Measurements from ENCODE around the gene GZMM. TPM values are rescaled to one million over a fixed set of nuclear protein-coding genes. Genes with fewer than 3 reads are reported as not detected.

The GZMM gene
- total RNA-seq, 1 donor from 2014 or later = not detected

DNA sequence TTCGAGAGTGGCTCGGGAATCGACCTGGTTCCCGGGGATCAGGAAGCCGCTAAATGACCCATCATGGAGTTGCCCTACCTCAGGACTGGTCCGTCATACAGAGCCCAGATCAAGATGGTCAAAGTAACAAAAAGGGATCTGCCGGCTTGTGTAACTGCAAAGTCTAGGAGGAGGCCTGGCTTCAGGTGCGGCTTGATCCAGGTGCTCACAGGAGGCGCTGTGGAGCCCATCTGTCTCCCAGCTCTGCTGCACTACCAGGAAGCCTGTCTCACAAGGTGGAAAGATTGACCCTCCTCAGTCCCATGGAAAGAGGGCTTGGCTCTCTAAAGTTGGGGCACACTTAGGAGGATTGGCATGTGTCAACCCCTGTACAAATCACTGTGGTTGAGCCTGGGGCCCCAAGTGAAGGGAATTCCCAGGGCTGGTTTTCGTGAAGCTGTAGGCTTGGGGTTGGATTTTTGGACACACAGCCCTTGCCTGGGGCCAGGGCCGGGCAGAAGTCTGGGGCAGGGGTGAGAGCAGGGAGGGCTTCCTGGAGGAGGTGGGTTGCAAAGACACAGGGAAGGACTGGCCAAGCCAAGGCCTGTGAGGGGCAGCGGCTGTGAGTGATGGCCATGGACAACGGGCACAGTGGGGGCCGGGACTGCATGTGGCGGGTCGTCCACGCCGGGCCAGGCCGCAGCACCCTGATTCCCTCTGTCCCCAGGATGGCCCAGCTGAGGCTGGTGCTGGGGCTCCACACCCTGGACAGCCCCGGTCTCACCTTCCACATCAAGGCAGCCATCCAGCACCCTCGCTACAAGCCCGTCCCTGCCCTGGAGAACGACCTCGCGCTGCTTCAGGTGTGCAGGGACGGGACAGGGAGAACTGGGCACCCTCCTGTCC, 4.2 kb downstream of the GZMM start:
- H3K27me3 Mint-ChIP-seq (ENCODE audit: unreplicated experiment) = no peaks in the 10 kb centered on the region
- no peaks in the 10 kb centered on the region for H3K4me1 Mint-ChIP-seq (ENCODE audit: unreplicated experiment)
- no peak overlapping the region for H3K4me3 Mint-ChIP-seq (ENCODE audit: unreplicated experiment)
- H3K27ac Mint-ChIP-seq (ENCODE audit: unreplicated experiment) = no peak overlapping the region
- no peak for DNase-seq (ENCODE audit: low spot score)
- TF ChIP-seq, protein P1, sequence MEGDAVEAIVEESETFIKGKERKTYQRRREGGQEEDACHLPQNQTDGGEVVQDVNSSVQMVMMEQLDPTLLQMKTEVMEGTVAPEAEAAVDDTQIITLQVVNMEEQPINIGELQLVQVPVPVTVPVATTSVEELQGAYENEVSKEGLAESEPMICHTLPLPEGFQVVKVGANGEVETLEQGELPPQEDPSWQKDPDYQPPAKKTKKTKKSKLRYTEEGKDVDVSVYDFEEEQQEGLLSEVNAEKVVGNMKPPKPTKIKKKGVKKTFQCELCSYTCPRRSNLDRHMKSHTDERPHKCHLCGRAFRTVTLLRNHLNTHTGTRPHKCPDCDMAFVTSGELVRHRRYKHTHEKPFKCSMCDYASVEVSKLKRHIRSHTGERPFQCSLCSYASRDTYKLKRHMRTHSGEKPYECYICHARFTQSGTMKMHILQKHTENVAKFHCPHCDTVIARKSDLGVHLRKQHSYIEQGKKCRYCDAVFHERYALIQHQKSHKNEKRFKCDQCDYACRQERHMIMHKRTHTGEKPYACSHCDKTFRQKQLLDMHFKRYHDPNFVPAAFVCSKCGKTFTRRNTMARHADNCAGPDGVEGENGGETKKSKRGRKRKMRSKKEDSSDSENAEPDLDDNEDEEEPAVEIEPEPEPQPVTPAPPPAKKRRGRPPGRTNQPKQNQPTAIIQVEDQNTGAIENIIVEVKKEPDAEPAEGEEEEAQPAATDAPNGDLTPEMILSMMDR (IDR thresholded peaks at IDR 0.05; ENCODE audit: unreplicated experiment) = no peak
- H3K9me3 Mint-ChIP-seq (ENCODE audit: unreplicated experiment) = no peaks in the 10 kb centered on the region
- no peaks in the 10 kb centered on the region for H3K36me3 Mint-ChIP-seq (ENCODE audit: low read depth, unreplicated experiment)

DNA sequence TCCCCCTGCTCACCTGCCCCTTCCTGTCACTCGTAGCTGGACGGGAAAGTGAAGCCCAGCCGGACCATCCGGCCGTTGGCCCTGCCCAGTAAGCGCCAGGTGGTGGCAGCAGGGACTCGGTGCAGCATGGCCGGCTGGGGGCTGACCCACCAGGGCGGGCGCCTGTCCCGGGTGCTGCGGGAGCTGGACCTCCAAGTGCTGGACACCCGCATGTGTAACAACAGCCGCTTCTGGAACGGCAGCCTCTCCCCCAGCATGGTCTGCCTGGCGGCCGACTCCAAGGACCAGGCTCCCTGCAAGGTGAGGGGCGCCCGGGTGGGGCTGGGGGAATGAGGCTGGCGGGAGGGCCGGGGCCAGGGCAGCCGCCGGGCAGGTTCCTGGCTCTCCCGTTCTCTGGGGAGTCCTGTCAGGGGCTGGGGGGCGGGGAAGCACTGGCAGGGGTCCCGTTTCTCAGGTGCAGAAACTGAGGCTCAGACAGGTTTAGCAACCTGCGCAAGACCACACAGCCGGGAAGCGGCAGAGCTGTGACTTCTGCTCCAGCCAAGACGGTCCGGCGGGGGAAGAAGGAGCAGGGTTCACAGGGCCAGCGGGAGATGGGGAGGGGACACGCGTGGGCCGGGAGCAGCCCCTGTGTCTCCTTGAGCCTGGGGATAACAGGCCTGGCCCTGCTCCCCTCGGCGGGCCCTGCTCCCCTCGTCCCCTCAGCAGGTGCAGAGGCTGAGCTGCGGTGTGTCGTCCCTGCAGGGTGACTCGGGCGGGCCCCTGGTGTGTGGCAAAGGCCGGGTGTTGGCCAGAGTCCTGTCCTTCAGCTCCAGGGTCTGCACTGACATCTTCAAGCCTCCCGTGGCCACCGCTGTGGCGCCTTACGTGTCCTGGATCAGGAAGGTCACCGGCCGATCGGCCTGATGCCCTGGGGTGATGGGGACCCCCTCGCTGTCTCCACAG, 5.3 kb downstream of the GZMM start:
- Mint-ChIP-seq H3K9me3 (ENCODE audit: unreplicated experiment) (no peaks in the 10 kb centered on the region), H3K27ac (ENCODE audit: unreplicated experiment) (no peak overlapping the region), H3K27me3 (ENCODE audit: unreplicated experiment) (no peaks in the 10 kb centered on the region), H3K4me3 (ENCODE audit: unreplicated experiment) (no peak overlapping the region), H3K4me1 (ENCODE audit: unreplicated experiment) (no peaks in the 10 kb centered on the region), H3K36me3 (ENCODE audit: low read depth, unreplicated experiment) (no peaks in the 10 kb centered on the region)
- TF ChIP-seq, protein P1 (IDR thresholded peaks at IDR 0.05; ENCODE audit: unreplicated experiment) = no peak
- no peak for DNase-seq (ENCODE audit: low spot score)

DNA sequence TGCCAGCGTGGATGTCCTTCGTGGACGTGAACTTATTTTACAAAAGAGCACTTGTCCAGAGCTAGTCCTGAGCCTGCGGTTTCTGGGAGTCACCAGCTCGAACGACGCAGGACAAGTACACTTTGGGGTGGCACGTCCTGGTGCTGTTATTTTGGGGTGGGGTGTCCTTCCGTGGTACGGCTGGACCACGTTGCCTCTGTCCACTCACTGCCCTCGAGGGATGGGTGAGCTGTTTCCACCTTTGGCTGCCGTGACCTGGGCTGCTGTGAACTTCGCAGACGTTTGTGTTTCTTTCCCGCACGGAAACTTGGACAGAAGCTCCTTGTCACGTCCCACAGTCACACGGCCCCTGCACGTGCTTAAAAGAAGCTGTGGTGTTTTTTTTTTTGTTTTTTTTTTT, 11.0 kb downstream of the GZMM start:
- H3K9me3 Mint-ChIP-seq (ENCODE audit: unreplicated experiment) = no peaks in the 10 kb centered on the region
- no peak overlapping the region for H3K27ac Mint-ChIP-seq (ENCODE audit: unreplicated experiment)
- no peaks in the 10 kb centered on the region for H3K4me1 Mint-ChIP-seq (ENCODE audit: unreplicated experiment)

DNA sequence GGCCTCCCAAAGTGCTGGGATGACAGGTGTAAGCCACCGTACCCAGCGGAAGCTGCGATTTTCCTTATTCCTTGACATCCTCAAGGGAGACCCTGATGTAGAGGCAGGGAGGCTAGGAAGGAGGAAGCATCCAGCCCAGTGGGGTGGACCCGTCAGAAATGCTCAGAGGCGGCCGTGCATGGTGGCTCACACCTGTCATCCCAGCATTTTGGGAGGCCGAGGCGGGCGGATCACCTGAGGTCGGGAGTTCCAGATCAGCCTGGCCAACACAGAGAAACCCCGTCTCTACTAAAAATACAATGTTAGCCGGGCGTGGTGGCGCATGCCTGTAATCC, 11.6 kb downstream of the GZMM start:
- Mint-ChIP-seq H3K27ac (ENCODE audit: unreplicated experiment) (no peak overlapping the region), H3K4me3 (ENCODE audit: unreplicated experiment) (no peak overlapping the region), H3K9me3 (ENCODE audit: unreplicated experiment) (no peaks in the 10 kb centered on the region), H3K27me3 (ENCODE audit: unreplicated experiment) (peaks cover 5% of the 10 kb centered on the region), H3K4me1 (ENCODE audit: unreplicated experiment) (no peaks in the 10 kb centered on the region), H3K36me3 (ENCODE audit: low read depth, unreplicated experiment) (peaks cover 3% of the 10 kb centered on the region)
- TF ChIP-seq, protein P1 (IDR thresholded peaks at IDR 0.05; ENCODE audit: unreplicated experiment) = no peak
- no peak for DNase-seq (ENCODE audit: low spot score)

More for the DNA sequence above, 11.0 kb downstream of the GZMM start:
- H3K4me3 Mint-ChIP-seq (ENCODE audit: unreplicated experiment) = no peak overlapping the region
- peaks cover 3% of the 10 kb centered on the region for H3K36me3 Mint-ChIP-seq (ENCODE audit: low read depth, unreplicated experiment)
- TF ChIP-seq, protein P1 (IDR thresholded peaks at IDR 0.05; ENCODE audit: unreplicated experiment) = no peak
- DNase-seq (ENCODE audit: low spot score) = no peak
- peaks cover 5% of the 10 kb centered on the region for H3K27me3 Mint-ChIP-seq (ENCODE audit: unreplicated experiment)

Data from endothelial cell (in vitro differentiated cells).